GM21619 (cell line): ENCODE data around the gene GPC6.
"Not testable (repeated sequence)": the region's sequence is repeated elsewhere in the genome, so short reads cannot be mapped to it uniquely, and the experiment has no call there.

Experiments
- ATAC-seq: cut with Tn5 transposase; IDR thresholded peaks from one replicate; pipeline ENCODE4 v1.9.1; 2021; ENCODE audit not compliant: unreplicated experiment

GPC6 gene

DNA sequence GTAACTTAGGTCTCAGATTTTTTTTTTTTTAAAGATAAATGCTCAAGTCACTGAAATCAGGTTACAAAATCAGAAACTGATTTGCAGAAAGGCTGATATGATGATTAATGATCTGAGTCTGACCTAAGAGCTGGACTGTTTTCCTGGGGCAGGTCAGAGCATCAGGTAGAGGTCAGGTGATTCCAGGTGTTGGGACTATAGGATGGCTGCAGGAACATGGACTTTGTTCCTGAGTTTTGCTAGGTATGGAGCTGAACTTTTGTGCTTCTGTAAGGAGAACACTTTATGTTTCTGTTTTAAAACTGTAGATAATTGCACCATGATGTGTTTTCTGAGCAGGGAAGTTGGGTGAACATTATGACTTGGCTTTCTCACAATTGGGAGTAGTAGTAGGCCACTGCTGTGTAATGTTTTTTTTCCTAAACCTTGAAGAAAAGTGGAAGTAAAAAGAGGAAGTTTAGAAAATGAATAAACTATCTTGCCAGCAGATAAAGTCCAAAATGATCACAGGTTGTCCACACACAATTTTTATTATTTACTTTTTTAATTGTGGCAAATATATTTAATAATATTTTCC is 955.7 kb downstream of the GPC6 start:
- no peak for ATAC-seq

- ATAC-seq: no peak
Measured at GRCh38 chr13:94186470-94186869, 959.9 kb downstream of the GPC6 start.

GRCh38 chr13:94188201-94188854 is 961.7 kb downstream of the GPC6 start:
- no peak for ATAC-seq

GRCh38 chr13:94192431-94192975 is 965.9 kb downstream of the GPC6 start:
- ATAC-seq: no peak

DNA sequence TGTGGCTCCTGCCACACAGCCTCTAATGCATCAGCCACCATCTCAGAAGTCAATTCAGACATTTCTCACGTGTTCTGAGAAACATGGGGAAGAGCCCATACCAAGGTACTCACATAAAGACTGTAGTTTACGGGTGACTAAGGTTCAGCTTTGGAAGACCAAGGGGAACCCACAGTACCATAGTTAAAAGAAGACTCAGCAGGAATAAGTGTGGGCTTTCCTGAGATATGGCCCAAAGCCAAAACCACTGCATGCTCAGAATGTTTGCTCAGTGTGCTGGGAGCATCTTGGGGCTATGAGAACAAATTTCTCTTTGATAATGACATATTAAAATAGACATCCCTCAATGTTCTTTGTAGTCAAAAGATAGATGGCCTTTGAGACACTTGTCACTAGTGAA is 969.1 kb downstream of the GPC6 start:
- ATAC-seq: no peak

GRCh38 chr13:94196413-94196812 is 969.8 kb downstream of the GPC6 start:
- ATAC-seq: no peak

GRCh38 chr13:94198681-94199080 is 972.1 kb downstream of the GPC6 start:
- no peak for ATAC-seq

DNA sequence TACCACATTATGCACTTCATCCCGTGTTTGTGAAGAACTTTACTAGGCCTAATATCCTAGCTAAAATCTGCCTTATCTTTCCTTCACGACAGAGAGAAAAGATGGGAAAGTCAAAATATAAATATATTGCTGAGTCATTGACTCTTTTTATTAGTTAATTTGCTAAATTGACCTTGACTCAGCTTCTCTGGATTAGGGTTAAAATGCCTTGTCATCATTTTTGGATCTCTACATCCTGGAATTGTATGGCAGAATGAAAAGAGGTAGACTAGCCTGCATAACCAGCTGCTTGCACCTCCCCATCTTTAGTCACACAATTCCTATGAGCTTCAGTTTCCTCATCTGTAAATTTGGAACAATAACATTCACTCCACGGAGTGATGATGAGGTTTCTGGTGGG is 972.5 kb downstream of the GPC6 start:
- ATAC-seq: no peak

GRCh38 chr13:94201022-94201421 is 974.4 kb downstream of the GPC6 start:
- ATAC-seq: no peak

DNA sequence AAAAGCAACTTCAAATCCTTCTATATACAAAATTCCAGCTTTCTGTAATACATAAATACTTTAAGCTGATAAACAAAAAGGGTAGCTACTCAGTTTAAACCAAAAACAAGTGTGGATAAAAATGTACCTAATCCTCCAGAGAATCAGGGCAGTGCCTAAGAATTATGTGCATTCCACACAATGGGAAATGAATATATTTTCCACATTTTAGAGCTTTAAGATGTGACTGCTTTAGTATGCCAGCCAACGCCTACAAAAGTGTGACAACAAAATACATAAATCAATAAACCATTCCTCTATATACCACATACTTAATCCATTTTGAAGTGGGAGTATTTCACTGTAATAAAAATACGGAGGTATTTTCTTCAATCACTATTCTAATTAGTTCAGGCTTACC is 977.6 kb downstream of the GPC6 start:
- no peak for ATAC-seq

DNA sequence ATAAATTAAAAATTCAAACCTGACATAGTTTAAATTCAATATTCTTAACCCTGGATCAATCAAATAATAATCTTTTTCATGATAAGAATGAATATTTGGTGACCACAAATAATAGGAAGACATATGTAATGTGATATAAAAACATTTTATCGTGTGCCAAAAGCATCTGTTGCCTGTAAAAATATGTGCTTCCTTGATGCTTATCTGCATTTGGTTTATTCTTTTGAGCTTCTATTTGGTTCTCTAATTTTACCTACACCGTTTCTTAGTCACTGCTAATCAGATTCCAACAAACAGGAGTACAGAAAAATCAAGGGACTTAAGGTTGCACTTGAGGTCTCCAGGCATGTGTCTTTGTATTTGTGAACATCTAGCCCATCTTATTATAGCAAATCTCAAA is 978.3 kb downstream of the GPC6 start:
- ATAC-seq: no peak

- ATAC-seq: no peak
Measured at GRCh38 chr13:94205896-94206295, 979.3 kb downstream of the GPC6 start.

- ATAC-seq: no peak
Measured at GRCh38 chr13:94209117-94209516, 982.5 kb downstream of the GPC6 start.

DNA sequence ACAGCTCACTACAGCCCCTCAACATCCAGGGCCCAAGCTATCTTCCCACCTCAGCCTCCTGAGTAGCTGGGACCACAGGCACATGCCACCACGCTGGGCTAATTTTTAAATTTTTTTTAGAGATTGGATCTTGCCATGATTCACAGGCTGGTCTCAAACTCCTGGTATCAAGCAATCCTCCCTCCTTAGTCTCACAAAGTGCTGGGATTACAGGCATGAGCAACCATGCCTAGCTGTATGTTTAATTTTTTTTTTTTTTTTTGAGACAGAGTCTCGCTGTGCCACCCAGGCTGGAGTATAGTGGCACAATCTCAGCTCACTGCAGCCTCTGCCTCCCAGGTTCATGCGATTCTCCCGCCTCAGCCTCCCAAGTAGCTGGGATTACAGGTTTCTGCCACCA is 983.3 kb downstream of the GPC6 start:
- ATAC-seq: not testable (repeated sequence)

GRCh38 chr13:94210816-94211215 is 984.2 kb downstream of the GPC6 start:
- no peak for ATAC-seq

- ATAC-seq: no peak
Measured at GRCh38 chr13:94212196-94212595, 985.6 kb downstream of the GPC6 start.

DNA sequence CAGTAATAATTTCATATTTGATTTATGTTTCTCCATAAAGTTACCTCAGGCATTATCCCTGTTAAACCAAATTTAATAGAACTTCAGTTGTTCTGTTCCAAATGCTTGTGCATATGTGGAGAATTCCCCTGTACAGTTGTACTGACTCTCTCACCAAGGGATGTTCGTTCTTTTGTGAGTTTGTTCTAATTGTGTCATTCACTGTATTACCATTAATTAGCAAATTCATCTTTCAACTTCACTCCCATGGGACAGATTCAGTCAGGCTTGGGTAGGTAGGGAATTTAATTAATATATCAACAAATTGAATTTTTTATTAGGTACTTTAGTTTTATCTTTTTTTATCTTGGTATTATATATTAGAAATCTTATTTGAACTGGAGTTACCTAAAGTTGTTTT is 987.5 kb downstream of the GPC6 start:
- no peak for ATAC-seq

DNA sequence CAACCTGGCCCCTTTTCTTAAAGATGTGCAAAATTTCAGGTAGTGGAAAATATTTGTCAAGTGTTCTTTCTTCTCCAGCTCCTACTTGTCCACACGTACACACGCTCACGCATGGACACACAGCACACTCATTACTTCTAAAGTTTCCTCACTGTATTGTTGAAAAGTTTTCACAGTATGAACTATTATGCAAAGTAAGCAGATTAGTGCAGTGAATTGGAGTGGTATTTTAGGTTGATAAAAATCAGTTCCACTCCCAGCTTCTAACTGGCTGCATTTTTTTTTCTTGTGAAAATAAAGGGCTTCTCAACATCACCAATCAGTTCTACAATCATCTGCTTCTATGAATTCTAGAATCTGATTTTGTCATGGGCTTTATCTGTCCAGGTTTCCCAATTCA is 988.4 kb downstream of the GPC6 start:
- no peak for ATAC-seq

GRCh38 chr13:94216476-94216875 is 989.9 kb downstream of the GPC6 start:
- no peak for ATAC-seq

DNA sequence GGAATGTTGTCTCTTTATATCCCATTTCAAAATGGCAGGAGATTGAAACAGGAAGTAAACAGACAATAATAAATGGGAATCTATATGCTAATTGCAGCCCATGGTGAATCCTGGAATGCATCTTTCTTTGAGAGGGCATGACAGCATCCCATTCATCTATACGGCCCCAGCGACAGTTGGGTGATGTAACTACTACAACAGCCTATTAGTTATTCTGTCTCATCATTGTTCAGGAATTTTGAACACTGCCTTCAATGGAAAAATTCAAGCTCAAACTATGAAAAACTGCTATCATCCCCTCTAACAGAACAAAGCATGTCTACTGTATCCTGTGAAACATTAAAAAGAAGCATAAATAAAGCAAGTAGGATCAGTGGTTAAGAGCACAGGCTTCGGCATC is 990.8 kb downstream of the GPC6 start:
- ATAC-seq: no peak

DNA sequence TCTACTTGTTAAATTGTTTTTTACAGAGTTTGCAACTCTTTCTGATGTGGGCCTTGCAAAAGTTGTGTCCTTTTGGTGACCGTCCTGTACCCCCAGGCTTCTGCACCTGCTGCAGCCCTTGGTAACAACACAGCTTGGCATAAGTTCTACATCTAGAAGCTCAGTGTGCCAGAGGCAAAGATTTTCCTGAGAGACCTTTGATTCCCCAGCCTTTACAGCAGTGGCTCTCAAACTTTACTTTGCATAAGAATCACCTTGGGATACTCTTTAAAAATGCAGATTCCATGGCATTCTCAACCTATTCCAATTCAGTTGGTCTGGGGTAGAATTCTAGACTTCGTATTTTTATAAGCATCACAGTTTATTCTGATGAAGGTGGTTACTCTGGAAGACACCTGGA is 991.9 kb downstream of the GPC6 start:
- no peak for ATAC-seq

DNA sequence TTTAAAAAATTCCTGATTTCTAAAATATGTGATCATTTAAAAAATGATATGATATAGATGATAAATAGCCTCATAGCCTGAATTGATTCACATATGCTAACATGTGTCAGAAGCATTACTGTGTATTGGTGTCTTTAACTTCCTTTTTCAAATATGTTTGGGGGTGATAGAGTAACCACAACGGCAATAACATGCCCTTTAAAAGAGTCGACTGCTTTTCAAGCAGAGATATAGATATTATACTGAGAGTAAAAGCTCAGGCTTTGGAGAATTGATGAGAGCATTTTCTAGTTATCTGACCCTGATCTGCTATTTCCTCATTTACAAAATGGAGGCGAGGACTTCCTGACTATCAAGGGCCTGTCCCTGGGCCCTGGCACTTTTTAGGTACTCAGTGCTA is 992.3 kb downstream of the GPC6 start:
- ATAC-seq: no peak

GRCh38 chr13:94224670-94225069 is 998.1 kb downstream of the GPC6 start:
- ATAC-seq: no peak
